Measurements from ENCODE around the gene FLVCR2.

- TF ChIP-seq POLR2A (IDR thresholded peaks at IDR 0.05) = no peak
- TF ChIP-seq, protein P1, sequence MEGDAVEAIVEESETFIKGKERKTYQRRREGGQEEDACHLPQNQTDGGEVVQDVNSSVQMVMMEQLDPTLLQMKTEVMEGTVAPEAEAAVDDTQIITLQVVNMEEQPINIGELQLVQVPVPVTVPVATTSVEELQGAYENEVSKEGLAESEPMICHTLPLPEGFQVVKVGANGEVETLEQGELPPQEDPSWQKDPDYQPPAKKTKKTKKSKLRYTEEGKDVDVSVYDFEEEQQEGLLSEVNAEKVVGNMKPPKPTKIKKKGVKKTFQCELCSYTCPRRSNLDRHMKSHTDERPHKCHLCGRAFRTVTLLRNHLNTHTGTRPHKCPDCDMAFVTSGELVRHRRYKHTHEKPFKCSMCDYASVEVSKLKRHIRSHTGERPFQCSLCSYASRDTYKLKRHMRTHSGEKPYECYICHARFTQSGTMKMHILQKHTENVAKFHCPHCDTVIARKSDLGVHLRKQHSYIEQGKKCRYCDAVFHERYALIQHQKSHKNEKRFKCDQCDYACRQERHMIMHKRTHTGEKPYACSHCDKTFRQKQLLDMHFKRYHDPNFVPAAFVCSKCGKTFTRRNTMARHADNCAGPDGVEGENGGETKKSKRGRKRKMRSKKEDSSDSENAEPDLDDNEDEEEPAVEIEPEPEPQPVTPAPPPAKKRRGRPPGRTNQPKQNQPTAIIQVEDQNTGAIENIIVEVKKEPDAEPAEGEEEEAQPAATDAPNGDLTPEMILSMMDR (IDR thresholded peaks at IDR 0.05) = no peak
These were observed 57.8 kb downstream of the FLVCR2 start for GRCh38 chr14:75636100-75636692.

Measured in lower leg skin (tissue), 3 donors.